H1 (cell line): ENCODE measurements around the gene COL16A1. TPM values are rescaled to one million over a fixed set of nuclear protein-coding genes. Genes with fewer than 3 reads are reported as not detected.

Source experiments
- CTCF ChIA-PET: fragments of 300-600 bp; sonication (Branson Sonifier 250); formaldehyde crosslinking; loops from one replicate; lab custom pipeline; 2021; ENCODE audit not compliant: partially characterized antibody; lab: Charles Lee
- POLR2A ChIA-PET: fragments of 300-600 bp; sonication (Branson Sonifier 250); formaldehyde crosslinking; loops from one replicate; lab custom pipeline; 2021; ENCODE audit warnings: inconsistent platforms; ENCODE audit not compliant: partially characterized antibody; lab: Charles Lee
- DNase-seq, 2 experiments: peaks; one replicate each; pipeline versions ENCODE4 v3.0.0 to v3.0.0-alpha.2; 2010 to 2022; ENCODE audit warnings: low spot score in 2 of 2, low read depth in 1 of 2, mixed read lengths in 1 of 2
- FAIRE-seq: peaks from 2 replicates; lab custom pipeline; 2011; peaks lifted over from hg19 to GRCh38; lab: Jason Lieb, UNC
- H2AFZ ChIP-seq: 2 replicates; pipeline ENCODE4 v1.8.1; 2012; ENCODE audit warnings: low read length, inconsistent platforms
- H2AK5ac ChIP-seq: 2 replicates; pipeline ENCODE4 v1.6.1; 2013; ENCODE audit warnings: low read depth, low read length
- H2BK120ac ChIP-seq: replicated peaks from 2 replicates; pipeline ENCODE3; 2013; ENCODE audit warnings: low read depth, low read length, inconsistent platforms
- H2BK12ac ChIP-seq: 2 replicates; pipeline ENCODE4 v1.6.1; 2013; ENCODE audit warnings: low read depth, low read length
- H2BK15ac ChIP-seq: 2 replicates; pipeline ENCODE4 v1.6.1; 2013; ENCODE audit warnings: low read length
- H2BK20ac ChIP-seq: 2 replicates; pipeline ENCODE4 v1.6.1; 2013; ENCODE audit warnings: low read length
- H2BK5ac ChIP-seq: 2 replicates; pipeline ENCODE4 v1.6.1; 2013; ENCODE audit warnings: low read depth, low read length
- H3K14ac ChIP-seq: 2 replicates; pipeline ENCODE4 v1.6.1; 2013; ENCODE audit warnings: inconsistent platforms; ENCODE audit not compliant: insufficient read length
- H3K18ac ChIP-seq: 2 replicates; pipeline ENCODE4 v1.6.1; 2013; ENCODE audit warnings: low read length; ENCODE audit errors: extremely low read depth
- H3K23ac ChIP-seq: 2 replicates; pipeline ENCODE4 v1.6.1; 2013; ENCODE audit warnings: inconsistent platforms; ENCODE audit not compliant: insufficient read length
- H3K23me2 ChIP-seq: 2 replicates; pipeline ENCODE4 v1.6.1; 2013; ENCODE audit warnings: low read depth, low read length
- H3K27ac ChIP-seq: 2 replicates; pipeline ENCODE4 v1.6.1; 2011; ENCODE audit warnings: low read depth, low read length, inconsistent platforms
- H3K27me3 ChIP-seq, 4 experiments: replicated peaks in 1 of 4; 1 replicate in 1 of 4; 2 replicates in 3 of 4; pipeline versions ENCODE4 v1.6.1 to v1.8.1; 2011 to 2013; ENCODE audit warnings: low read length in 3 of 4, mild to moderate bottlenecking in 3 of 4, inconsistent platforms in 2 of 4, mixed read lengths in 2 of 4, moderate library complexity in 1 of 4; ENCODE audit not compliant: control insufficient read depth in 3 of 4, insufficient read depth in 3 of 4; ENCODE audit errors: extremely low read depth in 1 of 4
- H3K36me3 ChIP-seq, 4 experiments: 2 replicates each; pipeline versions ENCODE4 v1.6.1 to v1.8.1; 2011 to 2013; ENCODE audit warnings: mild to moderate bottlenecking in 4 of 4, low read length in 3 of 4, moderate library complexity in 2 of 4, control low read depth in 1 of 4, inconsistent platforms in 1 of 4; ENCODE audit not compliant: insufficient read depth in 4 of 4, control insufficient read depth in 2 of 4
- H3K4ac ChIP-seq: replicated peaks from 2 replicates; pipeline ENCODE3; 2013; ENCODE audit warnings: low read length, low read depth, mixed read lengths, inconsistent platforms; ENCODE audit not compliant: insufficient read length
- H3K4me1 ChIP-seq, 4 experiments: replicated peaks in 1 of 4; 1 replicate in 1 of 4; 2 replicates in 3 of 4; pipeline versions ENCODE4 v1.6.1 to v1.8.1; 2011 to 2013; ENCODE audit warnings: low read length in 3 of 4, inconsistent platforms in 2 of 4, mixed read lengths in 1 of 4; ENCODE audit not compliant: insufficient read depth in 4 of 4, control insufficient read depth in 3 of 4
- H3K4me2 ChIP-seq, 2 experiments: 2 replicates each; pipeline versions ENCODE4 v1.6.1 to v1.8.1; 2011 to 2013; ENCODE audit warnings: low read depth in 2 of 2, low read length in 2 of 2, control low read depth in 1 of 2, inconsistent platforms in 1 of 2, mild to moderate bottlenecking in 1 of 2; ENCODE audit not compliant: insufficient read depth in 1 of 2
- H3K4me3 ChIP-seq, 4 experiments: fragments of 200-600, 300-600 bp in 1 of 4; sonication (generic), shearing (Covaris generic), sonication (Bioruptor Twin) in 1 of 4; 2 replicates each; pipeline versions ENCODE4 v1.5.1 to v1.8.1; 2011 to 2016; ENCODE audit warnings: low read length in 4 of 4, low read depth in 3 of 4, control low read depth in 2 of 4, inconsistent platforms in 2 of 4, mild to moderate bottlenecking in 2 of 4, mixed read lengths in 1 of 4, moderate library complexity in 1 of 4; ENCODE audit not compliant: insufficient read depth in 2 of 4; ENCODE audit errors: extremely low read depth in 1 of 4
- H3K56ac ChIP-seq: replicated peaks from 2 replicates; pipeline ENCODE3; 2013; ENCODE audit warnings: low read depth, mild to moderate bottlenecking, mixed read lengths, low read length, inconsistent platforms; ENCODE audit not compliant: insufficient read length
- H3K79me1 ChIP-seq: 2 replicates; pipeline ENCODE4 v1.6.1; 2013; ENCODE audit warnings: low read depth, low read length, control low read depth
- H3K79me2 ChIP-seq, 2 experiments: 2 replicates each; pipeline versions ENCODE4 v1.6.1 to v1.8.1; 2012 to 2013; ENCODE audit warnings: low read length in 2 of 2, mild to moderate bottlenecking in 2 of 2, inconsistent platforms in 1 of 2; ENCODE audit not compliant: insufficient read depth in 2 of 2, control insufficient read depth in 1 of 2
- H3K9ac ChIP-seq, 4 experiments: replicated peaks in 1 of 4; 1 replicate in 1 of 4; 2 replicates in 3 of 4; pipeline versions ENCODE4 v1.6.1 to v1.8.1; 2011 to 2013; ENCODE audit warnings: low read depth in 3 of 4, low read length in 3 of 4, control low read depth in 2 of 4, mild to moderate bottlenecking in 2 of 4, moderate library complexity in 2 of 4, inconsistent platforms in 1 of 4; ENCODE audit errors: extremely low read depth in 1 of 4
- H3K9me3 ChIP-seq, 2 experiments: 2 replicates each; pipeline versions ENCODE4 v1.6.1 to v1.8.1; 2012 to 2013; ENCODE audit warnings: mild to moderate bottlenecking in 2 of 2, moderate library complexity in 2 of 2, control low read depth in 1 of 2, inconsistent platforms in 1 of 2, low read depth in 1 of 2, low read length in 1 of 2, mixed read lengths in 1 of 2; ENCODE audit not compliant: insufficient read depth in 2 of 2
- H4K20me1 ChIP-seq, 2 experiments: replicated peaks in 1 of 2; 2 replicates each; pipeline versions ENCODE3 to v1.8.1; 2011 to 2013; ENCODE audit warnings: inconsistent platforms in 2 of 2, low read length in 2 of 2, mild to moderate bottlenecking in 1 of 2; ENCODE audit not compliant: insufficient read depth in 2 of 2, control insufficient read depth in 1 of 2
- H4K5ac ChIP-seq: 2 replicates; pipeline ENCODE4 v1.6.1; 2013; ENCODE audit warnings: low read length, low read depth, mixed read lengths, inconsistent platforms; ENCODE audit not compliant: insufficient read length
- H4K8ac ChIP-seq: 2 replicates; pipeline ENCODE4 v1.8.0; 2013; ENCODE audit warnings: mild to moderate bottlenecking, moderate library complexity, low read length, inconsistent platforms; ENCODE audit not compliant: insufficient read depth; ENCODE audit errors: extremely low read depth
- H4K91ac ChIP-seq: replicated peaks from 2 replicates; pipeline ENCODE3; 2013; ENCODE audit warnings: low read length, mixed read lengths, inconsistent platforms; ENCODE audit not compliant: insufficient read length
- ATF3 ChIP-seq: IDR thresholded peaks from 2 replicates; pipeline ENCODE4 v1.6.1; 2011; ENCODE audit warnings: low read depth, mild to moderate bottlenecking, low read length; ENCODE audit not compliant: insufficient read depth
- CBX5 ChIP-seq: fragments of 300-800, 300-1000 bp; sonication (generic); IDR thresholded peaks from 2 replicates; pipeline ENCODE4 v1.7.1; 2016; ENCODE audit warnings: antibody characterized with exemption, low read length, low read depth
- CHD1 ChIP-seq: IDR thresholded peaks from 2 replicates; pipeline ENCODE4 v1.6.1; 2012; ENCODE audit warnings: low read depth, low read length, improper control_type of control experiment
- GABPA ChIP-seq: IDR thresholded peaks from 2 replicates; pipeline ENCODE4 v1.6.1; 2011; ENCODE audit warnings: mild to moderate bottlenecking, low read length, moderate library complexity, borderline replicate concordance; ENCODE audit not compliant: insufficient read depth
- HDAC2 ChIP-seq, 2 experiments: fragments of 300-600 bp in 1 of 2; sonication (generic) in 1 of 2; IDR thresholded peaks; 2 replicates each; pipeline ENCODE4 v1.6.1; 2011 to 2012; ENCODE audit warnings: low read depth in 2 of 2, low read length in 2 of 2, mild to moderate bottlenecking in 2 of 2, moderate library complexity in 2 of 2, borderline replicate concordance in 1 of 2, inconsistent platforms in 1 of 2
- MAFK ChIP-seq: IDR thresholded peaks from 2 replicates; pipeline ENCODE4 v1.6.1; 2012; ENCODE audit warnings: low read depth, mild to moderate bottlenecking, improper control_type of control experiment, low read length
- MAX ChIP-seq: IDR thresholded peaks from 2 replicates; pipeline ENCODE4 v1.6.1; 2012; ENCODE audit warnings: inconsistent platforms
- NRF1 ChIP-seq: IDR thresholded peaks from 2 replicates; pipeline ENCODE4 v1.6.1; 2011; ENCODE audit warnings: mild to moderate bottlenecking, low read depth, low read length, improper control_type of control experiment
- SIN3A ChIP-seq, 2 experiments: IDR thresholded peaks in 1 of 2; conservative IDR thresholded peaks in 1 of 2; 2 replicates each; pipeline ENCODE4 v1.6.1; 2011 to 2012; ENCODE audit warnings: low read length in 2 of 2, improper control_type of control experiment in 1 of 2, low read depth in 1 of 2, mild to moderate bottlenecking in 1 of 2
- TAF1 ChIP-seq: IDR thresholded peaks from 2 replicates; pipeline ENCODE4 v1.6.1; 2011; ENCODE audit warnings: mild to moderate bottlenecking, low read depth, low read length
- USF2 ChIP-seq: IDR thresholded peaks from 2 replicates; pipeline ENCODE4 v1.6.1; 2011; ENCODE audit warnings: low read length, improper control_type of control experiment
- WGBS, 2 experiments: shearing (Covaris generic) in 1 of 2; methylation state at CpG; one replicate each; pipeline versions ENCODE4 v1.1.6 to v1.1.7; 2013 to 2015; ENCODE audit warnings: low lambda C conversion rate in 2 of 2, mixed read lengths in 2 of 2, inconsistent platforms in 1 of 2, low coverage in 1 of 2, missing lambda C conversion rate in 1 of 2; ENCODE audit not compliant: insufficient replicate concordance in 2 of 2, insufficient coverage in 1 of 2, insufficient read length in 1 of 2; ENCODE audit errors: extremely low coverage in 1 of 2, missing lambda C conversion rate in 1 of 2; 5-methylcytosine and 5-hydroxymethylcytosine counted together
- polyA plus RNA-seq, 7 experiments: library from polyadenylated mRNA; depleted of rRNA in 3 of 7; stranded (reverse) in 5 of 7; unstranded in 2 of 7; fragments of >200 nt in 5 of 7; fragments of 200-250 nt in 2 of 7; gene quantifications; 1 replicate in 5 of 7; 2 replicates in 1 of 7; 4 replicates in 1 of 7; pipeline versions ENCODE4 v1.2.1 to v1.2.3, GENCODE V29; 2011 to 2013; ENCODE audit warnings: missing spikeins in 2 of 7, mixed read lengths in 2 of 7
- total RNA-seq: library from RNA; stranded (reverse); fragmentation: NEBNext Ultra II Directional; extraction: Animal tissue kit (Norgen Biotek cat#: 25700); gene quantifications from 2 replicates; pipeline ENCODE4 v1.2.1, GENCODE V29; 2021

COL16A1 gene
- total and polyA plus RNA-seq, 2 of the 8 experiments (the other 6 are each of a cell fraction or from before 2014, with no cell fraction given), result 2.0 to 10.5 TPM

DNA sequence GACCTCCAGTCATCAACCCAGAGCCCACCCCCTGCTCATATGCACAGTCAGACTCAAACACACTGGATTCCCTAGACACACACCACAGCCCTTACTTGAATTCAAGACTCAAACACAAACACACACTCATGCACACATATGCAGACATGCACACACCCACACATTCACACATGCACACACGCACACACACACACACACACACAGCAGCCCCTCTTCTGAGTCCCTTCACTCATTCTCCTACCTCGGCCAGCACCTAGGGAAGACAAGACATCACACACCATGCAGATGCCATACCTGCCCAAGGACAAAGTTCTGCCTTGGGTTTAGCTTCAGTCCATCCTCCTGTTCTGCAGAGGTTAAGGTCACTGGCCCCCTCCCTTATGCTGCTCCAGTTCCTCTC lies 87.9 kb downstream of the COL16A1 start:
- 59% methylated on average over 2 of the region's 2 CpGs; no CpG with 5 or more reads in 1 of the 2 experiments for WGBS, 2 experiments
- FAIRE-seq, result no peak
- TF ChIP-seq CHD1 (no peak), MAX (no peak), TAF1 (no peak), CBX5 (no peak), MAFK (no peak), USF2 (no peak), GABPA (no peak), NRF1 (no peak), HDAC2 (IDR thresholded peaks at IDR 0.05; ENCODE audit: borderline replicate concordance in 1 of 2, low read depth in 2 of 2, low read length in 2 of 2) (no peak), ATF3 (no peak), SIN3A (conservative IDR thresholded peaks at IDR 0.05 in 1 of 2, IDR thresholded peaks at IDR 0.05 in 1 of 2; ENCODE audit: low read depth in 1 of 2, low read length in 2 of 2) (no peak)

More for the DNA sequence above, 87.9 kb downstream of the COL16A1 start:
- H3K4ac ChIP-seq, result no peak overlapping the region
- H4K20me1 ChIP-seq, result no peaks in the 10 kb centered on the region
- H3K23me2 ChIP-seq, result peaks cover 8% of the 10 kb centered on the region; the same call in 1 of the 2 replicates
- no peak overlapping the region for H3K9ac ChIP-seq
- ChIA-PET CTCF (interaction anchor here (1.1 to 2.2 kb wide), 6 partner anchors 10 to 69 kb away, joined by 3 to 7 read pairs (median 3); no protein-coding TSS in a partner anchor), POLR2A (no interaction called here)
- no peak overlapping the region for H3K23ac ChIP-seq
- H2BK120ac ChIP-seq, result no peak overlapping the region
- H4K5ac ChIP-seq, result no peak overlapping the region
- H3K56ac ChIP-seq, result no peak overlapping the region
- H3K27me3 ChIP-seq, result peaks cover 6 to 22% (median 16%) of the 10 kb centered on the region in 4 experiments
- H3K14ac ChIP-seq, result no peak overlapping the region
- no peak overlapping the region for H3K4me2 ChIP-seq
- H2BK12ac ChIP-seq, result 0 out of 2 replicates have a peak overlapping the region, but pooled peaks have one; percentile 33
- H3K79me1 ChIP-seq, result no peaks in the 10 kb centered on the region
- H2AFZ ChIP-seq, result no peak overlapping the region
- 0 out of 2 replicates have a peak overlapping the region, but pooled peaks have one; percentile 11 for H2BK20ac ChIP-seq
- H3K18ac ChIP-seq, result no peak overlapping the region
- no peak for DNase-seq
- no peak overlapping the region for H2BK15ac ChIP-seq
- no peak overlapping the region for H4K91ac ChIP-seq
- no peak overlapping the region for H4K8ac ChIP-seq
- H3K4me1 ChIP-seq, result peaks cover 2 to 11% (median 7%) of the 10 kb centered on the region in 4 experiments; a peak in 5 of 7 replicates
- H3K79me2 ChIP-seq, result no peaks in the 10 kb centered on the region
- H2AK5ac ChIP-seq, result peak overlapping the region; percentile 45; the same call in 1 of the 2 replicates
- H3K9me3 ChIP-seq, result no peaks in the 10 kb centered on the region
- no peaks in the 10 kb centered on the region for H3K36me3 ChIP-seq
- H2BK5ac ChIP-seq, result no peak overlapping the region
- no peak overlapping the region for H3K4me3 ChIP-seq
- H3K27ac ChIP-seq, result no peak overlapping the region
